Loucy (cell line): Measurements from ENCODE around the gene PIGW.

Experiments
- H2AFZ ChIP-seq: fragments of 200-600 bp; sonication (generic); 2 replicates; pipeline ENCODE4 v1.6.0; 2016; ENCODE audit warnings: antibody characterized with exemption, mild to moderate bottlenecking, low read length, moderate library complexity
- H3F3A ChIP-seq: fragments of 200-600 bp; 2 replicates; pipeline ENCODE4 v1.6.0; 2016; ENCODE audit warnings: antibody characterized with exemption, low read depth, mild to moderate bottlenecking
- H3K27me3 ChIP-seq: fragments of 200-600 bp; sonication (generic); 2 replicates; pipeline ENCODE4 v1.6.1; 2014; ENCODE audit warnings: low read length, mild to moderate bottlenecking; ENCODE audit not compliant: insufficient read depth, poor library complexity, severe bottlenecking
- H3K36me3 ChIP-seq: fragments of 200-600 bp; sonication (generic); 2 replicates; pipeline ENCODE4 v1.6.1; 2016; ENCODE audit warnings: low read length; ENCODE audit not compliant: insufficient read depth
- H3K4me1 ChIP-seq: fragments of 200-600 bp; sonication (generic); 2 replicates; pipeline ENCODE4 v1.5.1; 2014; ENCODE audit warnings: low read length, mild to moderate bottlenecking; ENCODE audit not compliant: insufficient read depth, poor library complexity, severe bottlenecking
- H3K4me2 ChIP-seq: fragments of 200-600 bp; sonication (generic); 2 replicates; pipeline ENCODE4 v1.6.0; 2014; ENCODE audit warnings: antibody characterized with exemption, low read length, low read depth, mild to moderate bottlenecking; ENCODE audit not compliant: poor library complexity, severe bottlenecking
- H3K4me3 ChIP-seq: fragments of 200-600 bp; sonication (generic); 2 replicates; pipeline ENCODE4 v1.5.1; 2014; ENCODE audit warnings: low read length, mild to moderate bottlenecking, mixed read lengths; ENCODE audit not compliant: poor library complexity, severe bottlenecking
- H3K79me2 ChIP-seq: fragments of 200-600 bp; sonication (generic); 2 replicates; pipeline ENCODE4 v1.6.1; 2014; ENCODE audit warnings: low read length; ENCODE audit not compliant: insufficient read depth
- H3K9ac ChIP-seq: fragments of 200-600 bp; sonication (generic); 2 replicates; pipeline ENCODE4 v1.6.0; 2014; ENCODE audit warnings: mild to moderate bottlenecking, low read depth, low read length, moderate library complexity; ENCODE audit not compliant: poor library complexity, severe bottlenecking
- H3K9me2 ChIP-seq: fragments of 200-600 bp; sonication (generic); replicated peaks from 2 replicates; pipeline ENCODE4 v1.6.1; 2016; ENCODE audit warnings: low read depth, low read length, mixed read lengths
- H3K9me3 ChIP-seq: fragments of 200-600 bp; sonication (generic); 2 replicates; pipeline ENCODE4 v1.6.1; 2014; ENCODE audit warnings: mild to moderate bottlenecking, antibody characterized with exemption, low read length, low read depth; ENCODE audit not compliant: insufficient read depth
- H4K20me1 ChIP-seq: fragments of 200-600 bp; sonication (generic); 2 replicates; pipeline ENCODE4 v1.6.0; 2014; ENCODE audit warnings: antibody characterized with exemption, low read length, mild to moderate bottlenecking; ENCODE audit not compliant: insufficient read depth, poor library complexity, severe bottlenecking
- CTCF ChIP-seq: fragments of 200-600 bp; sonication (generic); conservative IDR thresholded peaks from 2 replicates; pipeline ENCODE4 v1.5.1; 2014; ENCODE audit warnings: mild to moderate bottlenecking, antibody characterized with exemption, low read length
- EZH2phosphoT487 ChIP-seq: fragments of 200-600 bp; IDR thresholded peaks from 2 replicates; pipeline ENCODE4 v1.6.1; 2018; ENCODE audit warnings: antibody characterized with exemption, mild to moderate bottlenecking, moderate library complexity, borderline replicate concordance

The PIGW gene

DNA sequence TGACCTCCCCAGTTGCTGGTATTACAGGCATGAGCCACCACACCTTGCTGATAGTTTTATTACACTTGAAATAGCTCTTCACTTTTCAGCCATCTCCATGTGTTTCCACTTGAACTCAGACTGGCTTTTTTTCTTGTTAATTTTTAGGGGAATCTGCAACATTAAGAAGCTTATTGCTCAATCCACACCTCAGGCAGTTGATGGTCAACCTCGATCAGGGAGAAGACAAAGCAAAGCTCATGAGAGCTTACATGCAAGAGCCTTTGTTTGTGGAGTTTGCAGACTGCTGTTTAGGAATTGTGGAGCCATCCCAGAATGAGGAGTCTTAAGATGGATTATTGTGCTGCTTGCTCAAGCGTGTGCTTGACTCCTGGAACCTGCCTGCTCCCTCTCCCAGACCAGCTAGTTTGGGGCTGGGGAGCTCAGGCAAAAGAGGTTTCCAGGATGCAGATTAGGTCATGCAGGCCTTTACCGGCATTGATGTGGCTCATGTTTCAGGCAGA is 39.7 kb upstream of the PIGW start:
- H3K79me2 ChIP-seq = peaks cover 29% of the 10 kb centered on the region
- no peaks in the 10 kb centered on the region for H3K9me2 ChIP-seq
- H3K36me3 ChIP-seq = peaks cover 73% of the 10 kb centered on the region
- no peaks in the 10 kb centered on the region for H3K9me3 ChIP-seq
- no peak overlapping the region for H3K4me2 ChIP-seq
- H3K4me3 ChIP-seq = no peak overlapping the region
- H3K27me3 ChIP-seq = no peaks in the 10 kb centered on the region
- TF ChIP-seq EZH2phosphoT487 (no peak), CTCF (no peak)
- H3F3A ChIP-seq = no peaks in the 10 kb centered on the region; the same call in 1 of the 2 replicates
- no peak overlapping the region for H2AFZ ChIP-seq
- no peaks in the 10 kb centered on the region for H3K4me1 ChIP-seq
- H4K20me1 ChIP-seq = peaks cover 16% of the 10 kb centered on the region
- no peak overlapping the region for H3K9ac ChIP-seq

- Histone ChIP-seq H3K9me2 (no peaks in the 10 kb centered on the region), H3K4me2 (no peak overlapping the region), H3K9me3 (no peaks in the 10 kb centered on the region), H3F3A (no peaks in the 10 kb centered on the region; the same call in 1 of the 2 replicates), H3K4me1 (no peaks in the 10 kb centered on the region), H3K36me3 (peaks cover 81% of the 10 kb centered on the region; the same call in 1 of the 2 replicates), H3K4me3 (no peak overlapping the region), H4K20me1 (peaks cover 5% of the 10 kb centered on the region), H3K9ac (no peak overlapping the region), H2AFZ (no peak overlapping the region), H3K79me2 (peaks cover 18% of the 10 kb centered on the region; the same call in 1 of the 2 replicates), H3K27me3 (no peaks in the 10 kb centered on the region)
- TF ChIP-seq EZH2phosphoT487 (no peak), CTCF (no peak)
Measured at GRCh38 chr17:36496018-36496789, 38.6 kb upstream of the PIGW start.

- H3K79me2 ChIP-seq = no peaks in the 10 kb centered on the region
- no peak overlapping the region for H3K4me2 ChIP-seq
- no peaks in the 10 kb centered on the region for H3K9me2 ChIP-seq
- no peaks in the 10 kb centered on the region for H3K4me1 ChIP-seq
- H2AFZ ChIP-seq = no peak overlapping the region
- H4K20me1 ChIP-seq = no peaks in the 10 kb centered on the region
- H3K27me3 ChIP-seq = no peaks in the 10 kb centered on the region
- peaks cover 85% of the 10 kb centered on the region; the same call in 1 of the 2 replicates for H3K36me3 ChIP-seq
- H3K9ac ChIP-seq = no peak overlapping the region
- no peaks in the 10 kb centered on the region; the same call in 1 of the 2 replicates for H3F3A ChIP-seq
- no peak overlapping the region for H3K4me3 ChIP-seq
- TF ChIP-seq CTCF (no peak), EZH2phosphoT487 (no peak)
- H3K9me3 ChIP-seq = no peaks in the 10 kb centered on the region
Measured at GRCh38 chr17:36498155-36498554, 36.6 kb upstream of the PIGW start.
